Transverse colon (tissue), 4 donors: Measurements from ENCODE around the gene RNASE3. TPM values are rescaled to one million over a fixed set of nuclear protein-coding genes. Genes with fewer than 3 reads are reported as not detected.
"Not testable (repeated sequence)": the region's sequence is repeated elsewhere in the genome, so short reads cannot be mapped to it uniquely, and the experiment has no call there.

Experiments
- DNase-seq: peaks from one replicate; pipeline ENCODE4 v3.0.0-alpha.2; 2019
- H3K27ac ChIP-seq, 4 donors: fragments of 200-600 bp; sonication (generic); 2 replicates each; pipeline ENCODE4 v1.5.1; 2016 to 2018; ENCODE audit warnings: inconsistent platforms in 4 of 4
- H3K27me3 ChIP-seq: fragments of 200-600 bp; sonication (generic); 2 replicates; pipeline ENCODE4 v1.5.1; 2017; ENCODE audit warnings: inconsistent platforms
- H3K36me3 ChIP-seq, 4 donors: fragments of 200-600 bp; sonication (generic); 2 replicates each; pipeline ENCODE4 v1.5.1; 2017 to 2019; ENCODE audit warnings: inconsistent platforms in 4 of 4
- H3K4me1 ChIP-seq, 4 donors: fragments of 200-600 bp; sonication (generic); 2 replicates each; pipeline ENCODE4 v1.5.1; 2017 to 2020; ENCODE audit warnings: inconsistent platforms in 4 of 4
- H3K4me3 ChIP-seq, 4 donors: fragments of 200-600 bp; sonication (generic); 1 replicate in 1 of 4; 2 replicates in 3 of 4; pipeline versions ENCODE4 v1.5.1 to v1.6.1; 2017 to 2019; ENCODE audit warnings: inconsistent platforms in 4 of 4
- H3K9me3 ChIP-seq, 2 donors: fragments of 200-600 bp; sonication (generic); 2 replicates each; pipeline ENCODE4 v1.5.1; 2017 to 2019; ENCODE audit warnings: inconsistent platforms in 2 of 2
- CTCF ChIP-seq, 5 experiments: fragments of 200-600 bp in 3 of 5; fragments of 450-650 bp in 2 of 5; sonication (generic) in 3 of 5; IDR thresholded peaks; 1 replicate in 2 of 5; 2 replicates in 3 of 5; pipeline ENCODE4 v1.5.1; 2016 to 2017; ENCODE audit warnings: antibody characterized with exemption in 5 of 5, inconsistent platforms in 3 of 5, mild to moderate bottlenecking in 2 of 5, moderate library complexity in 1 of 5
- EP300 ChIP-seq: sonication (generic); formaldehyde crosslinking; IDR thresholded peaks from one replicate; pipeline ENCODE4 v1.6.1; 2017; ENCODE audit warnings: antibody characterized with exemption, low read depth
- POLR2A ChIP-seq: fragments of 450-650 bp; IDR thresholded peaks from one replicate; pipeline ENCODE4 v1.6.1; 2016; ENCODE audit warnings: antibody characterized with exemption, mild to moderate bottlenecking, moderate library complexity
- POLR2AphosphoS5 ChIP-seq, 3 donors: sonication (generic); formaldehyde crosslinking; IDR thresholded peaks; one replicate each; pipeline ENCODE4 v1.6.1; 2016; ENCODE audit warnings: antibody characterized with exemption in 3 of 3
- WGBS, 2 donors: methylation state at CpG; one replicate each; pipeline ENCODE4 v1.1.5; 2018; ENCODE audit warnings: low coverage in 1 of 2; 5-methylcytosine and 5-hydroxymethylcytosine counted together
- in situ Hi-C, 4 donors: fragments of 200-750 bp; cut with MboI; loops; one replicate each; pipeline versions ENCODE4 v1.15.0 to v1.15.1; 2017; ENCODE audit warnings: low sequenced_read_pairs in 3 of 4, low pct_ligation_motif_present in 1 of 4, low pct_unique_long_range_greater_than_20kb in 1 of 4
- intact Hi-C: fragments of 100-400 bp; cut with DNase I; formaldehyde crosslinking; loops from one replicate; pipeline ENCODE4 v1.15.1; 2023; ENCODE audit warnings: low total_unique reads
- total RNA-seq, 4 donors: library from RNA; depleted of rRNA; stranded (reverse); fragments of >200 nt; gene quantifications; one replicate each; pipeline ENCODE4 v1.1.0, GENCODE V29; 2016

RNASE3 gene
- total RNA-seq = not detected

DNA sequence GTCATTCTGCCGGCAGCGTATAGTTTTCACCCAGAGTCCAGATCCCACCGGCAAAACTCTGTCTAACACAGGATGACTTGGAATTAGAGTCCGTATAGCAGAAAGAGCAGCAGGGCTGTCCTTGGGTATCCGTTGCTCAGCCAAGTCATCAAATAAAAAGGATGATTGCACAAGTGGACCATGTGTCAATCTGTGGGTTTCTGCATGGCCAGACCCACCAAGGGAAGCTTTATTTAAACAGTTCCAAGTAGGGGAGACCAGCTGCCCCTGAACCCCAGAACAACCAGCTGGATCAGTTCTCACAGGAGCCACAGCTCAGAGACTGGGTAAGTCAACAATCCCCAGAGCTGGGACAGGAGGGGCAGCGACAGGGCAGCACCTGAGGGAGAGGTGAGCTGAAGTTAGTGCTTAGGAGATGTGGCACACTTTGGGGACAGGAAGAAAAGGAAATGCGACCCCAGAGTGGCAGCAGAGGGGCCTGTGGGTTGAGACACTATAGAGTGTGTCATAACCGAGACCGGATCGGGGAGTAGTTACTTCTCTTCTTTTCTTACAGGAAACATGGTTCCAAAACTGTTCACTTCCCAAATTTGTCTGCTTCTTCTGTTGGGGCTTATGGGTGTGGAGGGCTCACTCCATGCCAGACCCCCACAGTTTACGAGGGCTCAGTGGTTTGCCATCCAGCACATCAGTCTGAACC lies at the start of gene RNASE3:
RNASE3 (plus strand) TSS at position 260 of the 700 bp plus-strand sequence; CDS start at position 562, 302 bp downstream.
- H3K9me3 ChIP-seq, H3K27me3 ChIP-seq, H3K4me1 ChIP-seq, H3K4me3 ChIP-seq, H3K36me3 ChIP-seq, intact Hi-C loops, DNase-seq, in situ Hi-C loops, H3K27ac ChIP-seq: not testable (repeated sequence)
- WGBS, 2 donors = 70% methylated on average over 11 of the region's 11 CpGs; no CpG with 5 or more reads in 1 of the 2 donors

GRCh38 chr14:20846560-20846959 lies 44.6 kb upstream of the RNASE3 start:
- TF ChIP-seq EP300 (no peak), POLR2A (no peak), POLR2AphosphoS5 (IDR thresholded peaks at IDR 0.05) (no peak), CTCF (IDR thresholded peaks at IDR 0.05) (no peak)
- in situ Hi-C loops (no loop called here), intact Hi-C loops (no loop called here)
- 79 to 89% methylated on average over 5 to 6 of the region's 6 CpGs for WGBS, 2 donors
- Histone ChIP-seq H3K27me3 (no peaks in the 10 kb centered on the region), H3K9me3 (no peaks in the 10 kb centered on the region), H3K4me1 (no peaks in the 10 kb centered on the region), H3K4me3 (no peak overlapping the region), H3K36me3 (no peaks in the 10 kb centered on the region), H3K27ac (no peak overlapping the region)
- no peak for DNase-seq

GRCh38 chr14:20848316-20848954 lies 42.8 kb upstream of the RNASE3 start:
- Histone ChIP-seq H3K9me3 (no peaks in the 10 kb centered on the region), H3K4me1 (peaks cover 0 to 5% (median 0%) of the 10 kb centered on the region in 4 donors), H3K27ac (peak overlapping the region in 2 of 4 donors; percentile 5 to 10), H3K4me3 (no peak overlapping the region), H3K27me3 (no peaks in the 10 kb centered on the region), H3K36me3 (no peaks in the 10 kb centered on the region)
- intact Hi-C loops (no loop called here), in situ Hi-C loops (no loop called here)
- no peak for DNase-seq
- TF ChIP-seq EP300 (no peak), POLR2AphosphoS5 (IDR thresholded peaks at IDR 0.05) (no peak), CTCF (IDR thresholded peaks at IDR 0.05) (no peak), POLR2A (no peak)
- 82 to 85% methylated on average over 8 to 9 of the region's 9 CpGs for WGBS, 2 donors

DNA sequence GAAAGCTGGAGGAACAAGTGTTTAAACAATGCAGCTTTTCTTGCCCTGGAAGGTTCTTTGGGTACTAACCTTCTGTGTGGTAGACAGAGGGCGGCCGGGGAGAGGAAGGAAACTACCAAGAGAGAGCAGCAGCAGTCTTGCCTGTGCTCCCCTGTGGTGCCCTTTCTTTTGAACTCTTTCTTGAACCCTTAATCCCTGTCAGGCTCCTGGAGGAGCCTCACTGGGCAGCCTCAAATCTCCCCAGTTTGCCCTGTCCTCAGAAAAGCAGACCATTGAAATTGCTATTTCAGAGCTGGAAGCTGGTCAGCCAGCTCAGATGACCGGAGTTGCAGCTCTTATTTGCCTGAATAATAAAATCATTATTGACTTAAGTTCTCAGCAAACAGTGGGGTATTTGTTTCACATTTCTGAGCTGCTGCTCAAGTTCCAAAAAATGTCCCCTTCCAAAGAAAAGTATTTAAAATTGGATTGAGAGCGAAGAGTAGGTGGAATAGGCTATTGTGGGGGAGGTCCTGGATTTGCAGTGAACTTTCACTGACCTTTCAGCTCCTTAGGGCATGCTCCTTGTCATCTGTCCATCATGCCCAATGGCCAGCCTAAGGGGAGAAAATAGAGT lies 42.1 kb upstream of the RNASE3 start:
- in situ Hi-C loops = no loop called here
- H3K4me1 ChIP-seq = peaks cover 0 to 5% (median 0%) of the 10 kb centered on the region in 4 donors
- TF ChIP-seq CTCF (IDR thresholded peaks at IDR 0.05) (no peak), EP300 (no peak), POLR2AphosphoS5 (IDR thresholded peaks at IDR 0.05) (no peak), POLR2A (no peak)
- no peak overlapping the region for H3K4me3 ChIP-seq
- no peak for DNase-seq
- intact Hi-C loops = no loop called here
- H3K36me3 ChIP-seq = no peaks in the 10 kb centered on the region
- WGBS, 2 donors = 49 to 56% methylated on average over 2 to 4 of the region's 4 CpGs
- no peaks in the 10 kb centered on the region for H3K27me3 ChIP-seq
- no peaks in the 10 kb centered on the region for H3K9me3 ChIP-seq
- peak overlapping the region in 1 of 4 donors; percentile 5 for H3K27ac ChIP-seq
